ENCODE data around the gene SIK3. TPM values are rescaled to one million over a fixed set of nuclear protein-coding genes. Genes with fewer than 3 reads are reported as not detected.
"Not testable (repeated sequence)": the region's sequence is repeated elsewhere in the genome, so short reads cannot be mapped to it uniquely, and the experiment has no call there.

Gene SIK3
- polyA plus RNA-seq, 6 donors from 2014 or later, result 27.7 to 52.1 (median 35.6) TPM

GRCh38 chr11:117061256-117061655 lies 37.0 kb downstream of the SIK3 start:
- Mint-ChIP-seq H3K4me1 (peaks cover 70 to 87% (median 76%) of the 10 kb centered on the region in 3 donors), H3K4me3 (peak overlapping the region in 1 of 8 donors; percentile 51), H3K27ac (peak overlapping the region in 2 of 6 donors; percentile 36 to 81), H3K36me3 (peaks cover 0 to 4% of the 10 kb centered on the region in 2 donors), H3K9me3 (peaks cover 0 to 1% (median 0%) of the 10 kb centered on the region in 7 donors), H3K27me3 (no peaks in the 10 kb centered on the region)
- no peak for DNase-seq
- no peak for ATAC-seq (ENCODE audit: low read depth in 2 of 2)

DNA sequence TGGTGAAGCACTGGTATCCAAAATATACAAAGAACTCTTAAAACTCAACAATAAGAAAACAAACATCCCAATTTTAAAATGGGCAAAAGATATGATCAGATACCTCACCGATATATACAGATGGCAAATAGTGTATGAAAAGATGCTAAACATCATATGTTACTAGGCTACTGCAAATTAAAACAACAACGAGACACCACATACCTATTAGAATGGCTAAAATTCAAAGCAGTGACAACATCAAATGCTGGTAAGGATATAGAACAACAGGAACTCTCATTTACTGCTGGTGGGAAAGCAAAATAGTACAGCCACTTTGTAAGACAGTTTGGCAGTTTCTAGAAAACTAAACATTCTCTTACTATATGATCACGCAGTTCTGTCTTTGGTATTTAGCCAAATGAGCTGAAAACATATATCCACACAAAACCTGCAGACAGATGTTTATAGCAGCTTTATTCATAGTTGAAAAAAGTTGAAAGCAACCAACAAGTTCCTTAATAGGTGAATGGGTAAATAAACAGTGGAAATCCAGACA lies 38.5 kb downstream of the SIK3 start:
- H3K4me3 Mint-ChIP-seq, result peak overlapping the region in 2 of 8 donors; percentile 37 to 41
- no peak for DNase-seq
- peaks cover 71 to 83% (median 76%) of the 10 kb centered on the region in 3 donors for H3K4me1 Mint-ChIP-seq
- peaks cover 0 to 4% of the 10 kb centered on the region in 2 donors for H3K36me3 Mint-ChIP-seq
- peak overlapping the region in 3 of 6 donors; percentile 50 to 53 (median 52) for H3K27ac Mint-ChIP-seq
- ATAC-seq (ENCODE audit: low read depth in 2 of 2), result no peak
- no peaks in the 10 kb centered on the region for H3K27me3 Mint-ChIP-seq
- H3K9me3 Mint-ChIP-seq, result peaks cover 0 to 4% (median 0%) of the 10 kb centered on the region in 7 donors

DNA sequence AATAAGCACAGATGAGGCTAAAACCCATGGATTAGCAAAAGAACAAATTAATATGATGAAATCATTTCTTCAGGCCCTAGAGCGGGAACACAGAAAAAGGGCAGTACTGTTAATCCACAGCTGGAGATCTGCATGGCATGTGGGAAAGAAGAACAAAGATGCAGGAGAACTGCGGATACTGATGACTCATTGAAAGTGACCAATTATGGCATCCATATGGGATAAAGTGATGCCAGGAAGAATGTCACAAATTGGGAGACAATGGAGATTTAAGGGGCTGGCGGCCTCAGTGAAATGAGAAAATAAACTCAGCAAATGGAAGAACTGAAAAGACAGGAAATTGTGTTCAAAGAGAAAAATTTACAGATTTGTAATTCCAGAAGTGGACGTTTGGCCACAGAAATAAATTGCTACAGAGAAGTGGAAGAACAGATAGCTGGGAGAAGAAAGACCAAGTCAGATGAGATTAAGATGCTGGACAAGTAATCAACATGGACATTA lies 39.4 kb downstream of the SIK3 start:
- peaks cover 0 to 4% (median 0%) of the 10 kb centered on the region in 7 donors for H3K9me3 Mint-ChIP-seq
- peaks cover 0 to 4% of the 10 kb centered on the region in 2 donors for H3K36me3 Mint-ChIP-seq
- DNase-seq (no peak), ATAC-seq (ENCODE audit: low read depth in 2 of 2) (no peak)
- H3K27me3 Mint-ChIP-seq, result no peaks in the 10 kb centered on the region
- H3K4me3 Mint-ChIP-seq, result peak overlapping the region in 5 of 8 donors; percentile 9 to 40 (median 32)
- H3K27ac Mint-ChIP-seq, result peak overlapping the region in 4 of 6 donors; percentile 4 to 90 (median 28)
- peaks cover 70 to 80% (median 76%) of the 10 kb centered on the region in 3 donors for H3K4me1 Mint-ChIP-seq

GRCh38 chr11:117057727-117058126 lies 40.5 kb downstream of the SIK3 start:
- Mint-ChIP-seq H3K27ac (peak overlapping the region; percentile 46 to 89 (median 58)), H3K4me1 (peaks cover 65 to 78% (median 70%) of the 10 kb centered on the region in 3 donors), H3K36me3 (peaks cover 0 to 4% of the 10 kb centered on the region in 2 donors), H3K9me3 (peaks cover 0 to 4% (median 0%) of the 10 kb centered on the region in 7 donors), H3K27me3 (no peaks in the 10 kb centered on the region), H3K4me3 (peak overlapping the region in 3 of 8 donors; percentile 16 to 68 (median 63))
- ATAC-seq (ENCODE audit: low read depth in 2 of 2) (peak in 1 of 2 donors; percentile 6), DNase-seq (no peak)

DNA sequence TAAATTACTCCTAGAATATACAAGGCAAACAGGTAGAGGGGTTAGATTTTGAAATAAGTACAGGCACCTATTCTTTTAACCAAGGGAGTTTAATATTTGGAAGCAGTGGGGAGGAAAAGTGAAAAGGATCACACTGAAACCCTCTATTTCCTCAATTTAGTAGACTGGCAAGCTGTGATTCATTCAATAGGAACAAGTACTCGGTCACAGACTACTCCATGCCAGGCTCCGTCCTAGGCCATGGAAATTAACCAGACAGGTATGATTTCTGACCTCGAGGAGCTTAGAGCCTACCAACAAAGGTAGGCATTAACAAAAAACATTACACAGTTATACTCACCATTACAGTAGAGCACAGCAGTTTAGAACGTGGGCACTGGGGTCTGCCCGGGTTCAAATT lies 40.9 kb downstream of the SIK3 start:
- ATAC-seq (ENCODE audit: low read depth in 2 of 2), result peak; percentile 65 to 73
- H3K9me3 Mint-ChIP-seq, result peaks cover 0 to 4% (median 0%) of the 10 kb centered on the region in 7 donors
- no peak for DNase-seq
- H3K36me3 Mint-ChIP-seq, result peaks cover 0 to 4% of the 10 kb centered on the region in 2 donors
- no peaks in the 10 kb centered on the region for H3K27me3 Mint-ChIP-seq
- peak overlapping the region in 5 of 6 donors; percentile 46 to 88 (median 65) for H3K27ac Mint-ChIP-seq
- peaks cover 69 to 78% (median 73%) of the 10 kb centered on the region in 3 donors for H3K4me1 Mint-ChIP-seq
- H3K4me3 Mint-ChIP-seq, result peak overlapping the region in 2 of 8 donors; percentile 59 to 68

DNA sequence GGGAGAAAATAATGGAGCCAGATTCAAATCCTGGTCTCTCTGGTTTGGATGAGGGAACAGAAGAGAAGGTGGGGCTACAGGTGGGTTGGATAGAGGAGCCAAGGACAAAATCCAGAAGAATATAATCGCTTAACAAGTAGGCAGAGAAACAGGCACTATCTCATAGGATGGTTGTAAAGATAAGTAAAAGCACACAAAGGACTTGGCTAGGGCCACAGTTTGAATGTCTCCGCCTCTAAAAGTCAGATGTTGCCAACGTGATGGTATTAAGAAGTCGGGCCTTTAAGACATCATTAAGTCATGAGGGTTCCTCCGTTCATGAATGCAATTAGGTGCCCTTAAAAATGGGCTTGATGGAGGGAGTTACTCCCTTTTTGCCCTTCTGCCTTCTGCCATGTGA lies 42.8 kb downstream of the SIK3 start:
- Mint-ChIP-seq H3K27me3 (no peaks in the 10 kb centered on the region), H3K4me1 (peaks cover 70 to 71% (median 70%) of the 10 kb centered on the region in 3 donors), H3K27ac (peak overlapping the region in 2 of 6 donors; percentile 35 to 48), H3K4me3 (no peak overlapping the region), H3K9me3 (peaks cover 0 to 4% (median 0%) of the 10 kb centered on the region in 7 donors), H3K36me3 (peaks cover 0 to 4% of the 10 kb centered on the region in 2 donors)
- no peak for DNase-seq
- ATAC-seq (ENCODE audit: low read depth in 2 of 2), result no peak

GRCh38 chr11:117054382-117054781 lies 43.8 kb downstream of the SIK3 start:
- Mint-ChIP-seq H3K4me1 (peaks cover 60 to 64% (median 60%) of the 10 kb centered on the region in 3 donors), H3K27ac (peak overlapping the region in 1 of 6 donors; percentile 81)

DNA sequence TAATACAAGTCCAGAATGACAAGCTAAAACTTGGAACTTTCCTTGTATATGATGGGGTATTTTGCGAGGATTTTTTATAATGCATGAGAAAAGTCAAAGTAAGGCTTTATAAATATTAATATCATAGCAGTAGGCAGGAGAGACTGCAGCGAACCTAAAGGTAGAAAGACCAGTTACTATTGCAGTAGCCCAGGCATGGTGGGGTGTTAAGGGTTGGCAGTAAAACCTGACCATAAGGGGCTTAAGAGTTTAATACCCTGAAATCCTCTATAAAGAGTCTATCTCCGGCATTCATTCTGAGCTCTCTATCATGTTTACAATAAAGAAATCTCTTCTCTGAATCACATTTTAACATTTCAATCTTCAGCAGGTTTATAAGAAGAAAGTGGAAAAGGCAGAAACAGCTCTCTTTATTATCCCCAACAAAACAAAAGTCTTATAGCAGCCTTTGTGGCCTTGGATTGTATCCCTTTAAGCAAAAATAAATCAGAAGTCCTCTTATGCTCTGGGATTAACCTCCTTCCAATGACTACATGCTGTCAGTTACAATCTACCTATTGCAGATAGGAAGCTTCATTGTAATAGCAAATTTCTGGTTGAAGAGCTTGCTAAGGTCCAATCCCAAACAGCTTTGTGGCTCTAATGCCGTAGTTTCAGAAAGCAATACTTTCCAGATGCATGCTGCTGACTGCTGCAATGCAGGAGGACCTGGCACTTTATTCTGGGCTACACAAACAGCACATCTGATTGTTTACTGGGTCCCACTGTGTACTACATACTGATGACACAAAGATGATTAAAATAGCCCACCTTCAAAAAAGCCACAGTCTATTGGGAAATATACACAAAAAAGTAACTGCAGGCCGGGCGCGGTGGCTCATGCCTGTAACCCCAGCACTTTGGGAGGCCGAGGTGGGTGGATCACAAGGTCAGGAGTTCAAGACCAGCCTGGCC lies 45.8 kb downstream of the SIK3 start:
- peak overlapping the region in 2 of 6 donors; percentile 39 to 91 for H3K27ac Mint-ChIP-seq

More at GRCh38 chr11:117054382-117054781, 43.8 kb downstream of the SIK3 start:
- no peak overlapping the region for H3K4me3 Mint-ChIP-seq
- no peaks in the 10 kb centered on the region for H3K36me3 Mint-ChIP-seq
- H3K9me3 Mint-ChIP-seq, result peaks cover 0 to 4% (median 0%) of the 10 kb centered on the region in 7 donors
- no peaks in the 10 kb centered on the region for H3K27me3 Mint-ChIP-seq
- DNase-seq, result no peak
- no peak for ATAC-seq (ENCODE audit: low read depth in 2 of 2)

DNA sequence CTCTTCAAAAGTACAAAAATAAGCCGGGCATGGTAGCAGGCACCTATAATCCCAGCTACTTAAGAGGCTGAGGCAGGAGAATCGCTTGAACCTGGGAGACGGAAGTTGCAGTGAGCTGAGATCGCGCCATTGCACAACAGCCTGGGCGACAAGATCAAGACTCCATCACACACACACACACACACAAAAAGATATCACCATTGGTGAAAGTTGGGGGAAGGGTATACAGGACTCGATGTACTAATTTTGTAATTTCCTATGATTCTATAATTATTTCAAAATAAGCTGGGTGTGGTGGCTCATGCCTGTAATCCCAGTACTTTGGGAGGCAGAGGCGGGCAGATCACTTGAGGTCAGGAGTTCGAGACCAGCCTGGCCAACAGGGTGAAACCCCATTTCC lies 48.1 kb downstream of the SIK3 start:
- not testable (repeated sequence) for H3K9me3 Mint-ChIP-seq; ATAC-seq (ENCODE audit: low read depth in 2 of 2); H3K27me3 Mint-ChIP-seq; H3K36me3 Mint-ChIP-seq; DNase-seq; H3K4me3 Mint-ChIP-seq
- peak overlapping the region in 2 of 6 donors; percentile 32 to 63 for H3K27ac Mint-ChIP-seq
- H3K4me1 Mint-ChIP-seq, result peaks cover 47 to 60% (median 53%) of the 10 kb centered on the region in 3 donors

More for the DNA sequence above, 45.8 kb downstream of the SIK3 start:
- peaks cover 0 to 4% (median 0%) of the 10 kb centered on the region in 7 donors for H3K9me3 Mint-ChIP-seq
- H3K36me3 Mint-ChIP-seq, result no peaks in the 10 kb centered on the region
- no peaks in the 10 kb centered on the region for H3K27me3 Mint-ChIP-seq
- H3K4me1 Mint-ChIP-seq, result peaks cover 44 to 52% (median 49%) of the 10 kb centered on the region in 3 donors
- DNase-seq (no peak), ATAC-seq (ENCODE audit: low read depth in 2 of 2) (no peak)
- H3K4me3 Mint-ChIP-seq, result no peak overlapping the region

DNA sequence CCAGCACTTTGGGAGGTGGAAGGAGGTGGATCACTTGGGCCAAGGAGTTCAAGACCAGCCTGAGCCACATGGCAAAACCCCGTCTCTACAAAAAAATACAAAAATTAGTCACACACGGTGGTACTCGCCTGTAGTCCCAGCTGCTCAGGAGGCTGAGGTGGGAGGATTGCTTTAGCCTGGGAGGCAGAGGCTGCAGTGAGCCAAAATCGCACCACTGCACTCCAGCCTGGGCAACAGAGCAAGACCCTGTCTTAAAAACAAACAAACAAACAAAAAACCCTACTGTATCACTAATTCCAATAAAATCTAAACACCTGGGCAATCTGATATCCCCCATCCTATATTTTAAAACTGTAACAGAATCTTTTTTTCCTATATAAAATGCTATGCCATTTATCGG lies 51.6 kb downstream of the SIK3 start:
- H3K9me3 Mint-ChIP-seq; H3K36me3 Mint-ChIP-seq; DNase-seq; ATAC-seq (ENCODE audit: low read depth in 2 of 2); H3K27me3 Mint-ChIP-seq: not testable (repeated sequence)
- Mint-ChIP-seq H3K4me1 (peaks cover 55 to 70% (median 56%) of the 10 kb centered on the region in 3 donors), H3K27ac (peak overlapping the region in 1 of 6 donors; percentile 78), H3K4me3 (peak overlapping the region in 1 of 8 donors; percentile 25)

- Mint-ChIP-seq H3K4me3 (no peak overlapping the region), H3K9me3 (no peaks in the 10 kb centered on the region), H3K36me3 (no peaks in the 10 kb centered on the region), H3K4me1 (peaks cover 57 to 72% (median 60%) of the 10 kb centered on the region in 3 donors), H3K27ac (peak overlapping the region in 3 of 6 donors; percentile 4 to 78 (median 9)), H3K27me3 (no peaks in the 10 kb centered on the region)
- no peak for ATAC-seq (ENCODE audit: low read depth in 2 of 2)
- no peak for DNase-seq
Measured at GRCh38 chr11:117045956-117046355, 52.3 kb downstream of the SIK3 start.

DNA sequence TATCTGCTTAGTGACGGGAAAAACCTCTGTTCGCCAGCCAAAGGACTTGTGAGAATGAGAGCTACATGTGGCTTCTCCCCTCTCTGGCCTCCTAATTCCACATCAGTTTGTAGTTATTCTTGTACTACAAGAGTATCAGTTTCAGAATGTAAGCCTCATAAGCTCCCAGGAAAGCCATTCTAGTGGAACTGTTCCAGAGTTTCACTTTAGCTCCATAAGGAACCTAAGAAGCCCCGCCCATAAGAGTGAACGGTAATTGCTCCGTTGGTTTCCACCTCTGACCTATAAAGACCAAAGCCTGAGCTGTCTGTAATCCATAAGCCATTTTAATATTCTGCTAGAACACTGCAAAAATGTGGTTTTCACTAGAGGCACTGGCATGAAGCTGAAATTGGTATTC lies 53.0 kb downstream of the SIK3 start:
- Mint-ChIP-seq H3K27ac (peak overlapping the region in 5 of 6 donors; percentile 31 to 78 (median 40)), H3K9me3 (no peaks in the 10 kb centered on the region), H3K4me1 (peaks cover 58 to 78% (median 65%) of the 10 kb centered on the region in 3 donors), H3K27me3 (no peaks in the 10 kb centered on the region), H3K4me3 (peak overlapping the region in 2 of 8 donors; percentile 16 to 51), H3K36me3 (no peaks in the 10 kb centered on the region)
- ATAC-seq (ENCODE audit: low read depth in 2 of 2), result no peak
- DNase-seq, result no peak
